ENCODE data around the gene DLD. TPM values are rescaled to one million over a fixed set of nuclear protein-coding genes. Genes with fewer than 3 reads are reported as not detected.

The DLD gene
- total RNA-seq, 1 experiment from 2014 or later = 72.1 TPM

- TF ChIP-seq NR2C2 (CRISPR knock-in tag; IDR thresholded peaks at IDR 0.05) (no peak), ESRRA (CRISPR knock-in tag; IDR thresholded peaks at IDR 0.05; ENCODE audit: borderline replicate concordance) (no peak), ZSCAN18 (CRISPR knock-in tag; IDR thresholded peaks at IDR 0.05) (no peak)
These were observed 58.5 kb downstream of the DLD start (continued) for GRCh38 chr7:107949443-107949935.

GRCh38 chr7:107951172-107951787, 60.3 kb downstream of the DLD start:
- POLR2A ChIA-PET = interaction anchor here (0.6 kb wide), 1 partner anchor 162 kb away, joined by 4 read pairs; no protein-coding TSS in a partner anchor
- peaks cover 61% of the 10 kb centered on the region for H3K36me3 Mint-ChIP-seq
- peak overlapping the region; percentile 83; the same call in 1 of the 2 replicates for H3K27ac Mint-ChIP-seq
- no peak overlapping the region for H3K4me3 Mint-ChIP-seq
- TF ChIP-seq E2F1 (CRISPR knock-in tag; IDR thresholded peaks at IDR 0.05) (no peak), TCF7 (CRISPR knock-in tag; IDR thresholded peaks at IDR 0.05; ENCODE audit: low read depth) (no peak), ZNF416 (CRISPR knock-in tag; IDR thresholded peaks at IDR 0.05) (no peak), FOXP4 (CRISPR knock-in tag; IDR thresholded peaks at IDR 0.05) (no peak), ATF1 (CRISPR knock-in tag; IDR thresholded peaks at IDR 0.05) (no peak)
- H3K27me3 Mint-ChIP-seq (ENCODE audit: low read depth) = no peaks in the 10 kb centered on the region
- DNase-seq (ENCODE audit: low spot score) (no peak), ATAC-seq (no peak)
- CTCF ChIA-PET = no interaction called here
- no peaks in the 10 kb centered on the region for H3K9me3 Mint-ChIP-seq
- H3K4me1 Mint-ChIP-seq = peaks cover 28% of the 10 kb centered on the region

- ChIA-PET CTCF (interaction anchor here (0.8 to 1.3 kb wide), 3 partner anchors 49 to 82 kb away, joined by 3 to 8 read pairs (median 5); no protein-coding TSS in a partner anchor), POLR2A (interaction anchor here (0.6 kb wide), 1 partner anchor 163 kb away, joined by 4 read pairs; no protein-coding TSS in a partner anchor)
- H3K9me3 Mint-ChIP-seq = no peaks in the 10 kb centered on the region
- H3K4me1 Mint-ChIP-seq = peaks cover 28% of the 10 kb centered on the region
- peak overlapping the region; percentile 83 for H3K27ac Mint-ChIP-seq
- ATAC-seq = no peak
- H3K36me3 Mint-ChIP-seq = peaks cover 65% of the 10 kb centered on the region
- no peak for DNase-seq (ENCODE audit: low spot score)
- peak overlapping the region; percentile 12; the same call in 1 of the 2 replicates for H3K4me3 Mint-ChIP-seq
- H3K27me3 Mint-ChIP-seq (ENCODE audit: low read depth) = no peaks in the 10 kb centered on the region
- no peak for TF ChIP-seq ZNF423 (CRISPR knock-in tag; IDR thresholded peaks at IDR 0.05)
- TF ChIP-seq TCF7 (CRISPR knock-in tag; IDR thresholded peaks at IDR 0.05; ENCODE audit: low read depth) = no peak
- TF ChIP-seq MLX (CRISPR knock-in tag; IDR thresholded peaks at IDR 0.05) = no peak
- no peak for TF ChIP-seq IRF2 (CRISPR knock-in tag; IDR thresholded peaks at IDR 0.05; ENCODE audit: borderline replicate concordance, low read depth)
- no peak for TF ChIP-seq ZNF532 (CRISPR knock-in tag; IDR thresholded peaks at IDR 0.05; ENCODE audit: borderline replicate concordance)
- TF ChIP-seq FOXK1 (CRISPR knock-in tag; IDR thresholded peaks at IDR 0.05) = no peak
- no peak for TF ChIP-seq ZNF416 (CRISPR knock-in tag; IDR thresholded peaks at IDR 0.05)
- TF ChIP-seq E2F1 (CRISPR knock-in tag; IDR thresholded peaks at IDR 0.05) = no peak
- TF ChIP-seq EMX1 (CRISPR knock-in tag; IDR thresholded peaks at IDR 0.05) = no peak
- no peak for TF ChIP-seq ZNF263 (CRISPR knock-in tag; IDR thresholded peaks at IDR 0.05; ENCODE audit: low read depth)
- no peak for TF ChIP-seq RELA (CRISPR knock-in tag; IDR thresholded peaks at IDR 0.05; ENCODE audit: borderline replicate concordance)
- TF ChIP-seq SP1 (CRISPR knock-in tag; conservative IDR thresholded peaks at IDR 0.05) = no peak
- TF ChIP-seq PREB (CRISPR knock-in tag; IDR thresholded peaks at IDR 0.05; ENCODE audit: borderline replicate concordance) = no peak
These were observed 60.9 kb downstream of the DLD start for GRCh38 chr7:107951896-107952295.
